H1 (cell line): ENCODE data around the gene C7orf57. TPM values are rescaled to one million over a fixed set of nuclear protein-coding genes. Genes with fewer than 3 reads are reported as not detected.

Experiments used
- ATF3 ChIP-seq: IDR thresholded peaks from 2 replicates; pipeline ENCODE4 v1.6.1; 2011; ENCODE audit warnings: low read depth, mild to moderate bottlenecking, low read length; ENCODE audit not compliant: insufficient read depth
- CBX5 ChIP-seq: fragments of 300-800, 300-1000 bp; sonication (generic); IDR thresholded peaks from 2 replicates; pipeline ENCODE4 v1.7.1; 2016; ENCODE audit warnings: antibody characterized with exemption, low read length, low read depth
- CHD7 ChIP-seq: fragments of 300-600 bp; sonication (generic); IDR thresholded peaks from 2 replicates; pipeline ENCODE4 v1.7.1; 2012; ENCODE audit warnings: low read length, moderate library complexity, mild to moderate bottlenecking, inconsistent platforms; ENCODE audit not compliant: insufficient replicate concordance
- HDAC2 ChIP-seq, 2 experiments: fragments of 300-600 bp in 1 of 2; sonication (generic) in 1 of 2; IDR thresholded peaks; 2 replicates each; pipeline ENCODE4 v1.6.1; 2011 to 2012; ENCODE audit warnings: low read depth in 2 of 2, low read length in 2 of 2, mild to moderate bottlenecking in 2 of 2, moderate library complexity in 2 of 2, borderline replicate concordance in 1 of 2, inconsistent platforms in 1 of 2
- HDAC6 ChIP-seq: IDR thresholded peaks from one replicate; pipeline ENCODE4 v1.7.1; 2012; ENCODE audit warnings: low read depth, mild to moderate bottlenecking, inconsistent platforms, low read length, moderate library complexity
- JUND ChIP-seq: IDR thresholded peaks from 2 replicates; pipeline ENCODE4 v1.6.1; 2011; ENCODE audit warnings: mild to moderate bottlenecking, improper control_type of control experiment, low read length
- PHF8 ChIP-seq: fragments of 200-600 bp; sonication (generic); conservative IDR thresholded peaks from 2 replicates; pipeline ENCODE4 v1.7.1; 2012; ENCODE audit warnings: low read depth, mild to moderate bottlenecking, inconsistent platforms, low read length, moderate library complexity
- POLR2AphosphoS5 ChIP-seq: IDR thresholded peaks from 2 replicates; pipeline ENCODE4 v1.6.1; 2011; ENCODE audit warnings: low read depth, low read length
- SAP30 ChIP-seq: fragments of 300-600 bp; sonication (generic); IDR thresholded peaks from 2 replicates; pipeline ENCODE4 v1.7.1; 2012; ENCODE audit warnings: low read length, moderate library complexity, mild to moderate bottlenecking, inconsistent platforms; ENCODE audit not compliant: insufficient read depth, insufficient replicate concordance
- SIX5 ChIP-seq: IDR thresholded peaks from 2 replicates; pipeline ENCODE4 v1.6.1; 2011; ENCODE audit warnings: mild to moderate bottlenecking, low read depth, low read length
- SP4 ChIP-seq: IDR thresholded peaks from 2 replicates; pipeline ENCODE4 v1.6.1; 2012; ENCODE audit warnings: low read length, inconsistent platforms
- polyA plus RNA-seq, 7 experiments: library from polyadenylated mRNA; depleted of rRNA in 3 of 7; stranded (reverse) in 5 of 7; unstranded in 2 of 7; fragments of >200 nt in 5 of 7; fragments of 200-250 nt in 2 of 7; gene quantifications; 1 replicate in 5 of 7; 2 replicates in 1 of 7; 4 replicates in 1 of 7; pipeline versions ENCODE4 v1.2.1 to v1.2.3, GENCODE V29; 2011 to 2013; ENCODE audit warnings: missing spikeins in 2 of 7, mixed read lengths in 2 of 7
- total RNA-seq: library from RNA; stranded (reverse); fragmentation: NEBNext Ultra II Directional; extraction: Animal tissue kit (Norgen Biotek cat#: 25700); gene quantifications from 2 replicates; pipeline ENCODE4 v1.2.1, GENCODE V29; 2021

Gene C7orf57
- total and polyA plus RNA-seq, 2 of the 8 experiments (the other 6 are each of a cell fraction or from before 2014, with no cell fraction given): 0.08 to 0.56 TPM

DNA sequence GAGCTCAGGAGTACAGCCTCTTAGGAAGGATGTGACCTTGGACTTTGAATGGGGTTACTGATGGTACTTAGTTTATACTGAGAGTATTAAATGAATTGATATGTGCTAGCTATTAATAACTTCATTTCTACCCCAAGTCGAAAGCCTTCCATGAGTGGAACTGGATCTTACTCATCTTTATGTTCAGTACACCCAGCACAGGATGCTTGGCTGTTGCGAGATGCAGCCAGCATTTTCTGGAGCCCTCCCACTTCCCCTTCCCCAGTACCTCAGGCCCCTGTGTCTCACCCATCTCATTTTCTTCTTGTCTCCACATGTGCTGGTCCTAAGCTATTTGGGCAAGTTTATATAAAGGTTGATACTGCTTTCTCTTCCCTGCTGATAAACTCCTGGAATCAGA is 60.9 kb downstream of the C7orf57 start (continued):
- no peak for TF ChIP-seq CHD7
- TF ChIP-seq SAP30: no peak
- no peak for TF ChIP-seq JUND
- no peak for TF ChIP-seq HDAC2 (IDR thresholded peaks at IDR 0.05; ENCODE audit: borderline replicate concordance in 1 of 2, low read depth in 2 of 2, low read length in 2 of 2)
- no peak for TF ChIP-seq ATF3
- no peak for TF ChIP-seq SIX5
- no peak for TF ChIP-seq SP4
- no peak for TF ChIP-seq POLR2AphosphoS5
- no peak for TF ChIP-seq PHF8
- no peak for TF ChIP-seq HDAC6
- TF ChIP-seq CBX5: no peak
